ENCODE results near the gene ZNF579. TPM values are rescaled to one million over a fixed set of nuclear protein-coding genes. Genes with fewer than 3 reads are reported as not detected.

Gene ZNF579
- total RNA-seq, 1 donor = 6.9 TPM

DNA sequence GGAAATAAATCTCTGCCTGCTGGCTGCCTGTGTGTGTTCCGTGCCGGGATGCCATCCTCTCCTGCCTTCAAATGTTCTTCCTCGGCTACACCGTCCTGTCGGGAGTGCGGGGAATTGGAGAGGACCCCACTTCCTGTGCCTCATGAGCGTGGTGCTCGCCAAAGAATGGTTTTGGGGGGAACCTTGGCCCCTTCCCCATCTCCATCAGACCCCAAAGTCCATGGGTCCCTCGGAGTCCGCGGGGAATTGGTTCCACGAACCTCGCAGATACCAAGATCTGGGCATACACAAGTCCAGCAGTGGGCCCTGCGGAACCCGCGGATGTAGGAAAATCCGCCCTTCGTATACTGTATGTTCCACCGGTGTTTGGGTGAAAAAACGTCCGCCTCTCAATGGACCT is 22.5 kb upstream of the ZNF579 start:
- no peaks in the 10 kb centered on the region for H3K36me3 ChIP-seq (ENCODE audit: insufficient read depth, low read length)
- H3K9me3 ChIP-seq (ENCODE audit: low read depth, low read length) = no peaks in the 10 kb centered on the region
- H3K4me3 ChIP-seq (ENCODE audit: insufficient read depth, low read length) = no peak overlapping the region
- H2AFZ ChIP-seq (ENCODE audit: low read length) = no peak overlapping the region
- DNase-seq (ENCODE audit: insufficient read length, low spot score, missing footprints) = peak; percentile 62
- peaks cover 19% of the 10 kb centered on the region for H3K4me1 ChIP-seq (ENCODE audit: insufficient read depth, low read length)
- TF ChIP-seq, protein P1, sequence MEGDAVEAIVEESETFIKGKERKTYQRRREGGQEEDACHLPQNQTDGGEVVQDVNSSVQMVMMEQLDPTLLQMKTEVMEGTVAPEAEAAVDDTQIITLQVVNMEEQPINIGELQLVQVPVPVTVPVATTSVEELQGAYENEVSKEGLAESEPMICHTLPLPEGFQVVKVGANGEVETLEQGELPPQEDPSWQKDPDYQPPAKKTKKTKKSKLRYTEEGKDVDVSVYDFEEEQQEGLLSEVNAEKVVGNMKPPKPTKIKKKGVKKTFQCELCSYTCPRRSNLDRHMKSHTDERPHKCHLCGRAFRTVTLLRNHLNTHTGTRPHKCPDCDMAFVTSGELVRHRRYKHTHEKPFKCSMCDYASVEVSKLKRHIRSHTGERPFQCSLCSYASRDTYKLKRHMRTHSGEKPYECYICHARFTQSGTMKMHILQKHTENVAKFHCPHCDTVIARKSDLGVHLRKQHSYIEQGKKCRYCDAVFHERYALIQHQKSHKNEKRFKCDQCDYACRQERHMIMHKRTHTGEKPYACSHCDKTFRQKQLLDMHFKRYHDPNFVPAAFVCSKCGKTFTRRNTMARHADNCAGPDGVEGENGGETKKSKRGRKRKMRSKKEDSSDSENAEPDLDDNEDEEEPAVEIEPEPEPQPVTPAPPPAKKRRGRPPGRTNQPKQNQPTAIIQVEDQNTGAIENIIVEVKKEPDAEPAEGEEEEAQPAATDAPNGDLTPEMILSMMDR (IDR thresholded peaks at IDR 0.05; ENCODE audit: extremely low read depth, low read depth, low read length) = no peak
- peaks cover 34% of the 10 kb centered on the region for H3K79me2 ChIP-seq (ENCODE audit: insufficient read depth, low read length)
- H3K27me3 ChIP-seq (ENCODE audit: insufficient read depth, low read length) = no peaks in the 10 kb centered on the region
- H3K4me2 ChIP-seq (ENCODE audit: insufficient read depth, low read length) = no peak overlapping the region
- H3K27ac ChIP-seq (ENCODE audit: low read depth, low read length) = no peak overlapping the region
- H4K20me1 ChIP-seq (ENCODE audit: insufficient read depth, low read length) = peaks cover 13% of the 10 kb centered on the region

DNA sequence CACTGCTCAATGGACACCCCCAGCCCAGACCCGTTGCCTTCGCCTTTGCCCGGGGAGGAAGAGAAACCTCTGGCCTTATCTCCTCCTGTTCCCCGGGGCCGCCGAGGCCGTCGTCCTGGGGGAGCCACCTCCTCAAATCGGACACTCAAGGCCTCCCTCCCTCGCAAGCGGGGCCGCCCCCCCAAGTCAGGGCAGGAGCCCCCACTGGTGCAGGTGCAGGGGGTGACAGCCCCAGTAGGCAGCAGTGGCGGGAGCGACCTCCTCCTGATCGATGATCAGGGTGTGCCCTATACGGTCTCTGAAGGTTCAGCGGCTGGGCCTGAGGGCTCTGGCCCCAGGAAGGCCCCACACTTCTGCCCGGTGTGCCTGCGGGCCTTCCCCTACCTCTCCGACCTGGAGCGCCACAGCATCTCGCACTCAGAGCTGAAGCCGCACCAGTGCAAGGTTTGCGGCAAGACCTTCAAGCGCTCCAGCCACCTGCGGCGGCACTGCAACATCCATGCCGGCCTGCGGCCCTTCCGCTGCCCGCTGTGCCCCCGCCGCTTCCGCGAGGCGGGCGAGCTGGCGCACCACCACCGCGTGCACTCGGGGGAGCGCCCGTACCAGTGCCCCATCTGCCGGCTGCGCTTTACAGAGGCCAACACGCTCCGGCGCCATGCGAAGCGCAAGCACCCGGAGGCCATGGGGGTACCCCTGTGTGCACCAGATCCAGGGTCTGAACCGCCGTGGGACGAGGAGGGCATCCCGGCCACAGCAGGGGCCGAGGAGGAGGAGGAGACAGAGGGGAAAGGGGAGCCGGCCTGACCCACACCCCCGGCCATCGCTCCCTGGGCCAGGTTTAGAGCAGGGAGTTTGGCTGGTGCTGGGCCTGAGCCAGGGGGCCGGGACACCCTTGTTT is 21.7 kb upstream of the ZNF579 start:
- peaks cover under 1% of the 10 kb centered on the region for H3K36me3 ChIP-seq (ENCODE audit: insufficient read depth, low read length)
- H3K79me2 ChIP-seq (ENCODE audit: insufficient read depth, low read length) = peaks cover 26% of the 10 kb centered on the region
- H3K27ac ChIP-seq (ENCODE audit: low read depth, low read length) = no peak overlapping the region
- TF ChIP-seq, protein P1 (IDR thresholded peaks at IDR 0.05; ENCODE audit: extremely low read depth, low read depth, low read length) = no peak
- no peak overlapping the region for H3K4me2 ChIP-seq (ENCODE audit: insufficient read depth, low read length)
- peaks cover 19% of the 10 kb centered on the region for H3K4me1 ChIP-seq (ENCODE audit: insufficient read depth, low read length)
- H3K27me3 ChIP-seq (ENCODE audit: insufficient read depth, low read length) = no peaks in the 10 kb centered on the region
- H3K9me3 ChIP-seq (ENCODE audit: low read depth, low read length) = no peaks in the 10 kb centered on the region
- no peak overlapping the region for H3K4me3 ChIP-seq (ENCODE audit: insufficient read depth, low read length)
- DNase-seq (ENCODE audit: insufficient read length, low spot score, missing footprints) = peak; percentile 58
- H4K20me1 ChIP-seq (ENCODE audit: insufficient read depth, low read length) = peaks cover 12% of the 10 kb centered on the region
- H2AFZ ChIP-seq (ENCODE audit: low read length) = no peak overlapping the region

DNA sequence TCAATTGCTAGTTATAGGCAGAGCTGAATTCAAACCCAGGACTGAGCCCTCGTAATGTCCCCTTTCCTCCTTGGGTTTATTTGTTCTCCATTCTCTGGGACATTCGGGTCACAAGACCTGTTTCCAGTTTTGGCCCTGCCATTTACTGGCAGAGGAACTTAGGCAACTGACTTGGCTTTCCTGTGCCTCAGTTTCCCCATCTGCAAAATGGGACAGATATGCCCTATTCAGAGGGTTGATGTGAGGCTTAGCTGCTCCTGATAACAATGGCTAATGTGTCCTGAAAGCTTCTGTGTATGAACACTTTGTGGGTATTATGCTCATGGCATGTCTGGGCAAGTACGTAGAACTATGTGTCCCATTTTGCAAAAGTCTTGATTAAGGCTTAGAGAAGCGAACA is 20.4 kb upstream of the ZNF579 start:
- peaks cover 4% of the 10 kb centered on the region for H4K20me1 ChIP-seq (ENCODE audit: insufficient read depth, low read length)
- no peak overlapping the region for H3K27ac ChIP-seq (ENCODE audit: low read depth, low read length)
- H2AFZ ChIP-seq (ENCODE audit: low read length) = no peak overlapping the region
- peaks cover 6% of the 10 kb centered on the region for H3K36me3 ChIP-seq (ENCODE audit: insufficient read depth, low read length)
- TF ChIP-seq, protein P1 (IDR thresholded peaks at IDR 0.05; ENCODE audit: extremely low read depth, low read depth, low read length) = no peak
- no peaks in the 10 kb centered on the region for H3K27me3 ChIP-seq (ENCODE audit: insufficient read depth, low read length)
- peaks cover 11% of the 10 kb centered on the region for H3K4me1 ChIP-seq (ENCODE audit: insufficient read depth, low read length)
- H3K4me3 ChIP-seq (ENCODE audit: insufficient read depth, low read length) = peak overlapping the region; percentile 87
- no peak for DNase-seq (ENCODE audit: insufficient read length, low spot score, missing footprints)
- H3K79me2 ChIP-seq (ENCODE audit: insufficient read depth, low read length) = peaks cover 13% of the 10 kb centered on the region
- H3K9me3 ChIP-seq (ENCODE audit: low read depth, low read length) = no peaks in the 10 kb centered on the region
- peak overlapping the region; percentile 68 for H3K4me2 ChIP-seq (ENCODE audit: insufficient read depth, low read length)

DNA sequence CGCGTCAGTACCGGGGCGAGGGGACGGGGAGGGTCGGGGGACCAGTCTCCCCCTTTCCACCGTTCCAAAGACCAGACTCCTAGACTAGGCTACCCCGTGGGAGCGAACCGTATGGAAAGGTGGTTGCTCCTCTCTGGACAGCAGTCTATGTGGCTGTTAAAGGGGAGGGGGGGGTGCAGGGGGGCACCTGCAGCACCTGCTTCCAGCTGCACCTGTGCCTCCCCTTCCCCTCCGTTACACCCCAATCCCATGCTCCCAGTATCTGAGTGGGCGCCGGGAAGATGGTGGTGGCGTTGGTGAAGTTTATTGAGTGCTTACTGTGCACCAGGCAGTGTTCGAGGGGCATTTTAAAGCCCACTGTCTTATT is 20.0 kb upstream of the ZNF579 start:
- H3K27ac ChIP-seq (ENCODE audit: low read depth, low read length) = no peak overlapping the region
- H3K27me3 ChIP-seq (ENCODE audit: insufficient read depth, low read length) = no peaks in the 10 kb centered on the region
- H3K79me2 ChIP-seq (ENCODE audit: insufficient read depth, low read length) = peaks cover 9% of the 10 kb centered on the region
- TF ChIP-seq, protein P1 (IDR thresholded peaks at IDR 0.05; ENCODE audit: extremely low read depth, low read depth, low read length) = no peak
- no peaks in the 10 kb centered on the region for H3K9me3 ChIP-seq (ENCODE audit: low read depth, low read length)
- H2AFZ ChIP-seq (ENCODE audit: low read length) = peak overlapping the region; percentile 56
- H3K4me3 ChIP-seq (ENCODE audit: insufficient read depth, low read length) = peak overlapping the region; percentile 87
- peaks cover 10% of the 10 kb centered on the region for H3K36me3 ChIP-seq (ENCODE audit: insufficient read depth, low read length)
- no peak for DNase-seq (ENCODE audit: insufficient read length, low spot score, missing footprints)
- peak overlapping the region; percentile 68 for H3K4me2 ChIP-seq (ENCODE audit: insufficient read depth, low read length)
- H4K20me1 ChIP-seq (ENCODE audit: insufficient read depth, low read length) = peaks cover 4% of the 10 kb centered on the region
- peaks cover 11% of the 10 kb centered on the region for H3K4me1 ChIP-seq (ENCODE audit: insufficient read depth, low read length)

All from osteoblast (primary cell).